Left forelimb (tissue), 1 donor: Measurements from ENCODE around the gene CYB561.

Experiments used
- DNase-seq: peaks from one replicate; pipeline ENCODE4 v3.0.0-alpha.2; 2018; ENCODE audit warnings: low spot score

Gene CYB561

GRCh38 chr17:63445954-63446752 is at the start of gene CYB561:
TSS of gene CYB561 (minus strand) at chr17:63446306. CDS start at chr17:63437547, 8,759 bp downstream.
- peak; percentile 84 for DNase-seq

GRCh38 chr17:63495491-63495890 is 49.4 kb upstream of the CYB561 start:
- DNase-seq = no peak

GRCh38 chr17:63494300-63494928 is 48.3 kb upstream of the CYB561 start:
- no peak for DNase-seq

- DNase-seq = no peak
Observed at GRCh38 chr17:63493411-63493810, 47.3 kb upstream of the CYB561 start.

- DNase-seq = no peak
Observed at GRCh38 chr17:63492940-63493339, 46.8 kb upstream of the CYB561 start.

- no peak for DNase-seq
Observed at GRCh38 chr17:63491977-63492618, 46.0 kb upstream of the CYB561 start.

- DNase-seq = no peak
Observed at GRCh38 chr17:63491413-63491812, 45.3 kb upstream of the CYB561 start.

- no peak for DNase-seq
Observed at GRCh38 chr17:63490858-63491400, 44.8 kb upstream of the CYB561 start.

GRCh38 chr17:63490329-63490728 is 44.2 kb upstream of the CYB561 start:
- no peak for DNase-seq

- no peak for DNase-seq
Observed at GRCh38 chr17:63489291-63489690, 43.2 kb upstream of the CYB561 start.

GRCh38 chr17:63488851-63489250 is 42.7 kb upstream of the CYB561 start:
- no peak for DNase-seq

GRCh38 chr17:63487014-63487339 is 40.9 kb upstream of the CYB561 start:
- no peak for DNase-seq

GRCh38 chr17:63486317-63487013 is 40.4 kb upstream of the CYB561 start:
- DNase-seq = no peak

- no peak for DNase-seq
Observed at GRCh38 chr17:63483655-63484575, 37.8 kb upstream of the CYB561 start.

GRCh38 chr17:63483038-63483437 is 36.9 kb upstream of the CYB561 start:
- no peak for DNase-seq

GRCh38 chr17:63482509-63482908 is 36.4 kb upstream of the CYB561 start:
- DNase-seq = no peak

GRCh38 chr17:63481488-63481870 is 35.4 kb upstream of the CYB561 start:
- DNase-seq = no peak

GRCh38 chr17:63480826-63481487 is 34.9 kb upstream of the CYB561 start:
- no peak for DNase-seq

GRCh38 chr17:63480192-63480784 is 34.2 kb upstream of the CYB561 start:
- no peak for DNase-seq

- DNase-seq = no peak
Observed at GRCh38 chr17:63479495-63480184, 33.5 kb upstream of the CYB561 start.
